NK-92 treated with Interleukin-12 subunit alpha and Interleukin-12 subunit beta, amount 100 ng/mL, for 24 hours (cell line): ENCODE data around the gene CCNL1.

Experiments
- DNase-seq: peaks from one replicate; lab custom pipeline; 2025; lab: John Stamatoyannopoulos, UW

Gene CCNL1

GRCh38 chr3:157145606-157146322 is 14.2 kb downstream of the CCNL1 start:
- DNase-seq, result no peak

GRCh38 chr3:157142315-157142714 is 17.6 kb downstream of the CCNL1 start:
- no peak for DNase-seq

- no peak for DNase-seq
Observed at GRCh38 chr3:157139938-157140534, 19.9 kb downstream of the CCNL1 start.

GRCh38 chr3:157136647-157137387 is 23.1 kb downstream of the CCNL1 start:
- DNase-seq, result no peak

GRCh38 chr3:157135671-157136396 is 24.1 kb downstream of the CCNL1 start:
- DNase-seq, result no peak

- no peak for DNase-seq
Observed at GRCh38 chr3:157134620-157135191, 25.2 kb downstream of the CCNL1 start.

- no peak for DNase-seq
Observed at GRCh38 chr3:157133434-157134320, 26.3 kb downstream of the CCNL1 start.

GRCh38 chr3:157132936-157133335 is 27.0 kb downstream of the CCNL1 start:
- no peak for DNase-seq

- no peak for DNase-seq
Observed at GRCh38 chr3:157132341-157132740, 27.6 kb downstream of the CCNL1 start.

GRCh38 chr3:157131861-157132260 is 28.1 kb downstream of the CCNL1 start:
- DNase-seq, result no peak

GRCh38 chr3:157130467-157131251 is 29.3 kb downstream of the CCNL1 start:
- peak; percentile 18 for DNase-seq

- DNase-seq, result no peak
Observed at GRCh38 chr3:157129803-157130466, 30.0 kb downstream of the CCNL1 start.

GRCh38 chr3:157128771-157129681 is 30.9 kb downstream of the CCNL1 start:
- DNase-seq, result no peak

- DNase-seq, result peak; percentile 42
Observed at GRCh38 chr3:157127831-157128767, 31.8 kb downstream of the CCNL1 start.

GRCh38 chr3:157127268-157127667 is 32.7 kb downstream of the CCNL1 start:
- DNase-seq, result no peak

GRCh38 chr3:157126365-157126764 is 33.6 kb downstream of the CCNL1 start:
- no peak for DNase-seq

GRCh38 chr3:157125101-157125500 is 34.8 kb downstream of the CCNL1 start:
- no peak for DNase-seq
